Esophagus squamous epithelium (tissue), 5 donors: Measurements from ENCODE around the gene RPH3AL. TPM values are rescaled to one million over a fixed set of nuclear protein-coding genes. Genes with fewer than 3 reads are reported as not detected.

ENCODE experiments used
- DNase-seq: peaks from one replicate; lab custom pipeline; 2025; lab: John Stamatoyannopoulos, UW
- H3K27ac ChIP-seq, 4 donors: fragments of 200-600 bp; sonication (generic); one replicate each; pipeline ENCODE4 v1.5.1; 2016 to 2019; ENCODE audit warnings: mild to moderate bottlenecking in 1 of 4
- H3K27me3 ChIP-seq, 4 donors: fragments of 200-600 bp; sonication (generic); 1 replicate in 3 of 4; 2 replicates in 1 of 4; pipeline versions ENCODE4 v1.5.1 to v1.6.0; 2017 to 2021; ENCODE audit warnings: antibody characterized with exemption in 1 of 4
- H3K36me3 ChIP-seq, 3 donors: fragments of 200-600 bp; sonication (generic); one replicate each; pipeline ENCODE4 v1.5.1; 2016 to 2019
- H3K4me1 ChIP-seq, 3 donors: fragments of 200-600 bp; sonication (generic); one replicate each; pipeline ENCODE4 v1.5.1; 2017 to 2019
- H3K4me3 ChIP-seq, 4 donors: fragments of 200-600 bp; sonication (generic); 1 replicate in 3 of 4; 2 replicates in 1 of 4; pipeline ENCODE4 v1.5.1; 2016 to 2019; ENCODE audit warnings: mild to moderate bottlenecking in 2 of 4, moderate library complexity in 1 of 4
- H3K9me3 ChIP-seq, 3 donors: fragments of 200-600 bp; sonication (generic); one replicate each; pipeline ENCODE4 v1.5.1; 2016 to 2019
- POLR2A ChIP-seq, 4 donors: fragments of 450-650 bp; IDR thresholded peaks; one replicate each; pipeline ENCODE4 v1.6.1; 2017; ENCODE audit warnings: antibody characterized with exemption in 4 of 4, mild to moderate bottlenecking in 4 of 4, moderate library complexity in 3 of 4
- WGBS, 2 donors: methylation state at CpG; one replicate each; pipeline ENCODE4 v1.1.5; 2018; 5-methylcytosine and 5-hydroxymethylcytosine counted together
- intact Hi-C: fragments of 100-400 bp; cut with DNase I; formaldehyde crosslinking; loops from one replicate; pipeline ENCODE4 v1.15.0; 2022
- total RNA-seq, 4 donors: library from RNA; depleted of rRNA; stranded (reverse); fragments of >200 nt; gene quantifications; one replicate each; pipeline ENCODE4 v1.1.0, GENCODE V29; 2016
- TF ChIP-seq, protein P1 (sequence below), 6 experiments: fragments of 450-650 bp in 4 of 6; fragments of 200-600 bp in 2 of 6; sonication (generic) in 2 of 6; IDR thresholded peaks; one replicate each; pipeline ENCODE4 v1.5.1; 2016 to 2019; ENCODE audit warnings: antibody characterized with exemption in 6 of 6, mild to moderate bottlenecking in 4 of 6, moderate library complexity in 4 of 6
- donor health status: DM: yes; HTN: yes; CAD: no.

RPH3AL gene
- total RNA-seq, 4 donors from 2014 or later, result 5.2 to 18.3 (median 7.5) TPM

DNA sequence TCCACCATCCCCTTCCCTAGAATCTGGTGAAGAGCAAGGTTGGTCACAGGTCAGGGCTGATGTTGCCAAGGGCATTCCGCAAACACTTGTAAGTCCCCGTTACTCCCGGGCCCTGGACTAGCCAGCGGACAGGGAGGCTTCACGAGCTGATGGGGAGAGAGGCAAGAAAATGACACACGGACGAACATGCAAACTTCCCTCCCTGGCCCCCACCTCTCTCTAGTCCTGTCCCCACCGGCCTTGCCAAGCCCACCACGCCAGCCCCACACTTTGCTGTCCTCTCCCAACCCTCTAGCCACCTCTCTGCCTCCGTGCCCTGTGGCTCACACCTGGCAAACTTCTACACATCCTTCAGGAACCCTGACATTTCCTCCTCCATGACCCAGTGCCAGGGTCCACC is 54.8 kb downstream of the RPH3AL start:
- WGBS, 2 donors, result 90 to 94% methylated on average over 3 to 6 of the region's 10 CpGs
- H3K4me1 ChIP-seq, result peaks cover 0 to 32% (median 18%) of the 10 kb centered on the region in 3 donors
- peaks cover 0 to 19% (median 0%) of the 10 kb centered on the region in 4 donors for H3K27me3 ChIP-seq
- intact Hi-C loops, result no loop called here
- TF ChIP-seq, protein P1, sequence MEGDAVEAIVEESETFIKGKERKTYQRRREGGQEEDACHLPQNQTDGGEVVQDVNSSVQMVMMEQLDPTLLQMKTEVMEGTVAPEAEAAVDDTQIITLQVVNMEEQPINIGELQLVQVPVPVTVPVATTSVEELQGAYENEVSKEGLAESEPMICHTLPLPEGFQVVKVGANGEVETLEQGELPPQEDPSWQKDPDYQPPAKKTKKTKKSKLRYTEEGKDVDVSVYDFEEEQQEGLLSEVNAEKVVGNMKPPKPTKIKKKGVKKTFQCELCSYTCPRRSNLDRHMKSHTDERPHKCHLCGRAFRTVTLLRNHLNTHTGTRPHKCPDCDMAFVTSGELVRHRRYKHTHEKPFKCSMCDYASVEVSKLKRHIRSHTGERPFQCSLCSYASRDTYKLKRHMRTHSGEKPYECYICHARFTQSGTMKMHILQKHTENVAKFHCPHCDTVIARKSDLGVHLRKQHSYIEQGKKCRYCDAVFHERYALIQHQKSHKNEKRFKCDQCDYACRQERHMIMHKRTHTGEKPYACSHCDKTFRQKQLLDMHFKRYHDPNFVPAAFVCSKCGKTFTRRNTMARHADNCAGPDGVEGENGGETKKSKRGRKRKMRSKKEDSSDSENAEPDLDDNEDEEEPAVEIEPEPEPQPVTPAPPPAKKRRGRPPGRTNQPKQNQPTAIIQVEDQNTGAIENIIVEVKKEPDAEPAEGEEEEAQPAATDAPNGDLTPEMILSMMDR (IDR thresholded peaks at IDR 0.05), result no peak
- no peak for TF ChIP-seq POLR2A (IDR thresholded peaks at IDR 0.05)
- H3K9me3 ChIP-seq, result no peaks in the 10 kb centered on the region
- DNase-seq, result no peak
- no peak overlapping the region for H3K27ac ChIP-seq
- H3K36me3 ChIP-seq, result peaks cover 0 to 23% (median 0%) of the 10 kb centered on the region in 3 donors
- H3K4me3 ChIP-seq, result no peak overlapping the region

DNA sequence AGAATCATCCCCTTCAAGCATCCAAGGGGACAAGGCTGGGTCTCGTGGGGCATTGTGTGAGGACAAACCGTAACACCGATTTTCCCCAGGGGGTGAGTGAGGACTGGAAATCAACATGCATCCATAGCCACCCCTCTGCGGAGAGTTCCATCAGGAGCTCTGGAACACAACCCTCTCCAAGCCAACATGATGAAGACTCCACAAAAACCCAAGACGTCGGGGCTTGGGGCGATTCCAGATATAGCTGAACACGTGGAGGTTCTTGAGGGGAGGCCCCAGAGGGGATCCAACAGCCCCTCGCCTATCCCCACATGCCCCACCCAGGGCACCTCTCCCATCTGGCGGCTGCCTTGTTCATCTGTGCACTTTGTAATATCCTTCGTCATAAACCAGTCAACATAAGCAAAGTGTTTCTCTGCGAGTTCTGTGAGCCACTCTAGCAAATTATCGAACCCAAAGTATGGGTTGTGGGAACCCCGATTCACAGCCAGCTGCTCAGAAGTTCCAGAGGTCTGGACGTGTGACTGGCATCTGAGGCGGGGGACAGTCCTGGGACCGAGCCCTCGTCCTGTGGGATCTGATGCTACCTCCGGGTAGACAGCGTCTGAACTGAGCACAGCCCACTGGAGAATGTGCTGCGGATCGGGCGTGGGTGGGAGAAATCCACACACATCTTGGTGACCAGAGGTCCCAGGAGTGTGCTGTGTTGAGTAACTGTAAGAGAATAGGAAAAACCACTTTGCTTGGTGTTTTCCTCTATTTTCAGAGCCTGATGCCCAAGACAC is 55.5 kb downstream of the RPH3AL start:
- DNase-seq, result no peak
- WGBS, 2 donors, result 84 to 91% methylated on average over 16 to 19 of the region's 23 CpGs

DNA sequence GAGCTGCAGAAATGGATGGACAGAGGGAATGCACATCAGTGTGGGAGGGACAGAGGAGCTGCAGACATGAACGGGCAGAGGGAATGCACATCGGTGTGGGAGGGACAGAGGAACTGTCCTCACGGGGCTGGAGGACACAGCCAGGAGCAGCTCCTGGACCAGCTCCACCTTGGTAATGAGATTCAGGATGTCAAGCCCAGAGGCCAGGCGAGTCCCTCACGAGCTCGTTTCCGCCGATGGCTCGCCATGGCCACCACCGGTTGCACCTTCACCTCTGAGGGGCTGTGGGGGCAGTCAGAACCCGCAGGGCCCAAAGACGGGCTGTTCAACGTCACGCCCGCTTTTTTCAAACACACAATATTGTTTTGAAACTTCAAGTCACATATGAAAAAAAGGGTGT is 56.2 kb downstream of the RPH3AL start:
- no peaks in the 10 kb centered on the region for H3K9me3 ChIP-seq
- peaks cover 0 to 23% (median 0%) of the 10 kb centered on the region in 3 donors for H3K36me3 ChIP-seq
- H3K4me1 ChIP-seq, result peaks cover 0 to 19% (median 8%) of the 10 kb centered on the region in 3 donors
- peaks cover 0 to 22% (median 0%) of the 10 kb centered on the region in 4 donors for H3K27me3 ChIP-seq
- DNase-seq, result no peak
- no peak overlapping the region for H3K4me3 ChIP-seq
- 65 to 76% methylated on average over 8 to 15 of the region's 15 CpGs for WGBS, 2 donors
- H3K27ac ChIP-seq, result no peak overlapping the region
- intact Hi-C loops, result no loop called here
- TF ChIP-seq POLR2A (IDR thresholded peaks at IDR 0.05), result no peak
- TF ChIP-seq, protein P1 (IDR thresholded peaks at IDR 0.05), result no peak

More for the DNA sequence above, 55.5 kb downstream of the RPH3AL start:
- intact Hi-C loops, result no loop called here
- no peak overlapping the region for H3K4me3 ChIP-seq
- no peaks in the 10 kb centered on the region for H3K9me3 ChIP-seq
- no peak overlapping the region for H3K27ac ChIP-seq
- H3K36me3 ChIP-seq, result peaks cover 0 to 23% (median 0%) of the 10 kb centered on the region in 3 donors
- peaks cover 0 to 26% (median 13%) of the 10 kb centered on the region in 3 donors for H3K4me1 ChIP-seq
- H3K27me3 ChIP-seq, result peaks cover 0 to 22% (median 0%) of the 10 kb centered on the region in 4 donors
- TF ChIP-seq POLR2A (IDR thresholded peaks at IDR 0.05), result no peak
- TF ChIP-seq, protein P1 (IDR thresholded peaks at IDR 0.05), result no peak

DNA sequence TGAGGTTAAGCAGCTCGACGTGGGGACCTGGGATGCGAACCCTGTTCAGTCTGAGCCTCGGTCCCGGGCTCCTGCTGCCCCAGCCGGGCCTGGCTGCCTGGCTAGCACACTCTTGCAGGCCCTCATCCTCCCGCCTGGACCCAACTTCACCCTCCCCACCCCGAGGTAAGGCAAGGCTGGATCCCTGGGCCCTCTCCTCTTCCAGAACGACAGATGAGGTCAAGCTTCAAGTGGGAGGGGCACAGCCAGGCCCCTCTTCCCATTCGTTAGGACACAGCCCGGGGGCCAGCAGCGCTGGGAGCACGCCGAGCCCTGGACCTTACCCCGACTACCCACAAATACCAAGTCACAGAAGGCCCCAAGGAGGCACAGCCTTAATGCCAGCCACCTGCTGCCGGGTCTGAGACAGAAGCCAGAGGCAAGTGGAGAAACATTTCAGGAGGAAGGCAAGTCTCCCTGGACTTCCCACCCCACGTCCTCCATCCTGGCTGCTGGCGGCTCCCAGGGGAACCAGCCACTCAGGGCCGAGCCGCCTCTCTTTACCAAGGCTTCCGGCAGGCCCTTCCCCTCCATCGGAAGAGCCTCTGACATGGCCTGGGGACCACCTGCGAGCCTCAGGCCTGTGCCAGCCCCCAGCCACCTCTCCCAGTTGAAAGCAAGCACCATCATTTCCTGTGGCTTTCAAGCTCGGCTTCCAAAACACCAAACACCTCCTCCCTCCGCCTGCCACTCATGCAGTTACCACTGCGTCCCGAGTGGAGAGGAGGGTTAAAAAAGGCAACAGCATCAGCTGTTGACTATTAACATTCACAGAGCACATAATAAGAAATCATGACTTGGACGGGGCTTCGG is 59.9 kb downstream of the RPH3AL start:
- WGBS, 2 donors, result 77 to 79% methylated on average over 2 to 13 of the region's 29 CpGs
- DNase-seq, result no peak
- peaks cover 0 to 21% (median 0%) of the 10 kb centered on the region in 4 donors for H3K27me3 ChIP-seq
- H3K4me3 ChIP-seq, result no peak overlapping the region
- H3K4me1 ChIP-seq, result no peaks in the 10 kb centered on the region
- peaks cover 0 to 29% (median 0%) of the 10 kb centered on the region in 3 donors for H3K36me3 ChIP-seq
- H3K9me3 ChIP-seq, result no peaks in the 10 kb centered on the region
- H3K27ac ChIP-seq, result no peak overlapping the region
- no peak for TF ChIP-seq POLR2A (IDR thresholded peaks at IDR 0.05)
- TF ChIP-seq, protein P1 (IDR thresholded peaks at IDR 0.05), result no peak
- intact Hi-C loops, result no loop called here
